Measurements from ENCODE around the gene TMEM145.

DNA sequence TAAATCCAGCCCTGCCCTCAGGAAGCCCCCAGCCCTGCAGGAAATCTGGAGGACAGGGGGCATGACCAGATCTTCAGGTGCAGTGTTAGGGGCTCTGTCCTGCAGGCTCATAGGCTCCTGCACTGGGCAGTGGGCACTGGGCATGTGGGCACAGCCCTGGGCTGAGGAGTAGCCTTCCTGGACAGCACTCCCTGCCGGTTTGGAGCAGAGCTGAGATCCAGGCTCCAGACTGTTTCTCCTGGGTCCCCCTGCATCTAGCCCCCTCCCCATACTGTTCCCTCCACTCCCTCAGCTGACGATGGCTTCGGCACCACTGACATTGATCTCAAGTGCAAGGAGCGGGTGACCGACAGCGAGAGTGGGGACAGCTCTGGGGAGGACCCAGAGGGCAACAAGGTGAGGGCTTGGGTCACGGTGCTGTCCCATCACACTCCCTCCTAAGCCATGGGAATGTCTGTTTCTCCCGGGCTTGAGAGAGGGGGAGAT lies 23.5 kb upstream of the TMEM145 start:
- TF ChIP-seq, protein P1, sequence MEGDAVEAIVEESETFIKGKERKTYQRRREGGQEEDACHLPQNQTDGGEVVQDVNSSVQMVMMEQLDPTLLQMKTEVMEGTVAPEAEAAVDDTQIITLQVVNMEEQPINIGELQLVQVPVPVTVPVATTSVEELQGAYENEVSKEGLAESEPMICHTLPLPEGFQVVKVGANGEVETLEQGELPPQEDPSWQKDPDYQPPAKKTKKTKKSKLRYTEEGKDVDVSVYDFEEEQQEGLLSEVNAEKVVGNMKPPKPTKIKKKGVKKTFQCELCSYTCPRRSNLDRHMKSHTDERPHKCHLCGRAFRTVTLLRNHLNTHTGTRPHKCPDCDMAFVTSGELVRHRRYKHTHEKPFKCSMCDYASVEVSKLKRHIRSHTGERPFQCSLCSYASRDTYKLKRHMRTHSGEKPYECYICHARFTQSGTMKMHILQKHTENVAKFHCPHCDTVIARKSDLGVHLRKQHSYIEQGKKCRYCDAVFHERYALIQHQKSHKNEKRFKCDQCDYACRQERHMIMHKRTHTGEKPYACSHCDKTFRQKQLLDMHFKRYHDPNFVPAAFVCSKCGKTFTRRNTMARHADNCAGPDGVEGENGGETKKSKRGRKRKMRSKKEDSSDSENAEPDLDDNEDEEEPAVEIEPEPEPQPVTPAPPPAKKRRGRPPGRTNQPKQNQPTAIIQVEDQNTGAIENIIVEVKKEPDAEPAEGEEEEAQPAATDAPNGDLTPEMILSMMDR (IDR thresholded peaks at IDR 0.05; ENCODE audit: low read length): no peak
- no peak for TF ChIP-seq EZH2 (IDR thresholded peaks at IDR 0.05; ENCODE audit: borderline replicate concordance, low read length)

Measured in OCI-LY1 (cell line).